ENCODE measurements around the gene USO1.

DNA sequence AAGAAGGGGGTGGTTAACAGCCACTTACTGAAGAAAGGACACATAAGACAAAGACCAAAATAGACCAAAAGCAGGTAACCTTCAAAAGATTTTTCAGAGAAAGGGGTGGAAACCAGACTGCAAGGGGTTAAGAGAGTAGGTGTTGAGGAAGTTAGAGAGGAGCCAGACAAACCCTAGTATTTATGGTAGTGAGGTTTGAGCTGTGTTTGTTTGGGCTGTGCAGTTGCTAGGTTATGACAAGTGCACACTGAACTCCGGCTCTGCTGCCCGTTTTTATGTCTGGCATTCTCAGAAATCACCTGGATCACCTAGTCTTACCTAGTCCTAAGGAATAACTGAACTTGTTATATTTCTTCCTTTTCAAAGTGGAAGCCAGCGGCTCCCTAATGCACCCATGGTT, 28.3 kb upstream of the USO1 start:
- TF ChIP-seq POLR2A (IDR thresholded peaks at IDR 0.05): no peak
- TF ChIP-seq, protein P1, sequence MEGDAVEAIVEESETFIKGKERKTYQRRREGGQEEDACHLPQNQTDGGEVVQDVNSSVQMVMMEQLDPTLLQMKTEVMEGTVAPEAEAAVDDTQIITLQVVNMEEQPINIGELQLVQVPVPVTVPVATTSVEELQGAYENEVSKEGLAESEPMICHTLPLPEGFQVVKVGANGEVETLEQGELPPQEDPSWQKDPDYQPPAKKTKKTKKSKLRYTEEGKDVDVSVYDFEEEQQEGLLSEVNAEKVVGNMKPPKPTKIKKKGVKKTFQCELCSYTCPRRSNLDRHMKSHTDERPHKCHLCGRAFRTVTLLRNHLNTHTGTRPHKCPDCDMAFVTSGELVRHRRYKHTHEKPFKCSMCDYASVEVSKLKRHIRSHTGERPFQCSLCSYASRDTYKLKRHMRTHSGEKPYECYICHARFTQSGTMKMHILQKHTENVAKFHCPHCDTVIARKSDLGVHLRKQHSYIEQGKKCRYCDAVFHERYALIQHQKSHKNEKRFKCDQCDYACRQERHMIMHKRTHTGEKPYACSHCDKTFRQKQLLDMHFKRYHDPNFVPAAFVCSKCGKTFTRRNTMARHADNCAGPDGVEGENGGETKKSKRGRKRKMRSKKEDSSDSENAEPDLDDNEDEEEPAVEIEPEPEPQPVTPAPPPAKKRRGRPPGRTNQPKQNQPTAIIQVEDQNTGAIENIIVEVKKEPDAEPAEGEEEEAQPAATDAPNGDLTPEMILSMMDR (IDR thresholded peaks at IDR 0.05): no peak
- no peak for TF ChIP-seq EP300 (IDR thresholded peaks at IDR 0.05)
